Nasal cavity respiratory epithelium epithelial cell of viscerocranial mucosa (primary cell): ENCODE results near the gene CACNB2. TPM values are rescaled to one million over a fixed set of nuclear protein-coding genes. Genes with fewer than 3 reads are reported as not detected.

ENCODE experiments used
- total RNA-seq: library from RNA; depleted of rRNA; stranded (reverse); fragments of >200 nt; gene quantifications from 2 replicates; pipeline ENCODE4 v1.2.3, GENCODE V29; 2014

The CACNB2 gene
- 0.34 TPM in 1 of 2 replicates, not detected in the other for total RNA-seq

DNA sequence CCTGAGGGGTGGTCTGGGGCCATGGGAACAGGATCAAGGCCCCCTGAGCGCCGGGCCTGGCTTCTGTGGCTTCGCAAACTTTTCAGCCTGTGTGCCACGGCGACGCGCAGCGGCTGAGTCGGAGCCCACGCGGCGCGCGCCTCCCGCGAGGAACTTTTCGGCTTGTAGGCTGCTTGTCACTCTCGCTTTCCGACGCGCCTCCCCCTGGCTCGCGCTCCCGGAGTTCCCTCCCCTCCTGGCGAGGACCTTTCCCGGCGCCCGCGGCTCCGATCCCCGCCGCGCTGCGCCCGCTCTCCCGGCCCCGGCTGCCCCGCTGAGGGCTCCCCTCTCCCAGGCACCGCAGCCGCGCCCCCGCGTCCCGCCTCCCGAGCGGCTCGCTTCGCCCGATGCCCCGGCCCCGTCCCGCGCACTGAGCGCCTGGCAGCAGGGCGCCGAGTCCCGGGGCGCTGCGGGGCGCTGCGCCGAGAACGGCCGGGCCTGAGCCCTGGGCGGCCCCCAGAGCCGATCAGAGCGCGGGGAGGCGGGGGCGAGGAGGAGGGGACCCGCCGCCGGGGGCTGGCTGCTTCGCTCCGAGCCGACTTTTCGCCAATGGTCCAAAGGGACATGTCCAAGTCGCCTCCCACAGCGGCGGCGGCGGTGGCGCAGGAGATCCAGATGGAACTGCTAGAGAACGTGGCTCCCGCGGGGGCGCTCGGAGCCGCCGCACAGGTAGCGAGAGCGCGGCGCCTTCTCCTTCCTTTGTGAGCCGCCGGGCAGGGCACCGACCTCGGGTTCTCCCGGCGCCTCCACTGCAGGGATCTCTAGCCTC is at the start of gene CACNB2:
Gene CACNB2, plus strand, starts transcription at position 276 of the 808 bp plus-strand sequence.

Other genes starting within 250 kb of the CACNB2 start
- not detected in 2 replicates for gene SLC39A12, start 188.5 kb upstream of the CACNB2 start, total RNA-seq